Measurements from ENCODE around the gene E2F7.
"Not testable (repeated sequence)": the region's sequence is repeated elsewhere in the genome, so short reads cannot be mapped to it uniquely, and the experiment has no call there.

The E2F7 gene

GRCh38 chr12:77102123-77102522 is 36.8 kb upstream of the E2F7 start:
- TF ChIP-seq CTCF (IDR thresholded peaks at IDR 0.05; ENCODE audit: control insufficient read depth, extremely low read depth, insufficient read depth): no peak
- no peak overlapping the region for H3K4me3 ChIP-seq (ENCODE audit: low read depth, low read length)
- no peak for DNase-seq (ENCODE audit: low read depth)

- TF ChIP-seq CTCF (IDR thresholded peaks at IDR 0.05; ENCODE audit: control insufficient read depth, extremely low read depth, insufficient read depth): no peak
- no peak for DNase-seq (ENCODE audit: low read depth)
- H3K4me3 ChIP-seq (ENCODE audit: low read depth, low read length): no peak overlapping the region
These were observed 34.4 kb upstream of the E2F7 start for GRCh38 chr12:77099799-77100198.

- no peak for DNase-seq (ENCODE audit: low read depth)
These were observed 32.5 kb upstream of the E2F7 start for GRCh38 chr12:77097846-77098245.

DNA sequence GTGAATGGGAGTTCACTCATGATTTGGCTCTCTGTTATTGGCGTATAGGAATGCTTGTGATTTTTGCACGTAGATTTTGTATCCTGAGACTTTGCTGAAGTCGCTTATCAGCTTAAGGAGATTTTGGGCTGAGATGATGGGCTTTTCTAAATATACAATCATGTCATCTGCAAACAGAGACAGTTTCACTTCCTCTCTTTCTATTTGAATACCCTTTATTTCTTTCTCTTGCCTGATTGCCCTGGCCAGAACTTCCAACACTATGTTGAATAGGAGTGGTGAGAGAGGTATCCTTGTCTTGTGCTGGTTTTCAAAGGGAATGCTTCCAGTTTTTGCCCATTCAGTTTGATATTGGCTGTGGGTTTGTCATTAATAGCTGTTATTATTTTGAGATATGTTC is 26.9 kb upstream of the E2F7 start:
- DNase-seq (ENCODE audit: low read depth); H3K4me3 ChIP-seq (ENCODE audit: low read depth, low read length): not testable (repeated sequence)

More at GRCh38 chr12:77097846-77098245, 32.5 kb upstream of the E2F7 start:
- no peak for TF ChIP-seq CTCF (IDR thresholded peaks at IDR 0.05; ENCODE audit: control insufficient read depth, extremely low read depth, insufficient read depth)
- H3K4me3 ChIP-seq (ENCODE audit: low read depth, low read length): no peak overlapping the region

DNA sequence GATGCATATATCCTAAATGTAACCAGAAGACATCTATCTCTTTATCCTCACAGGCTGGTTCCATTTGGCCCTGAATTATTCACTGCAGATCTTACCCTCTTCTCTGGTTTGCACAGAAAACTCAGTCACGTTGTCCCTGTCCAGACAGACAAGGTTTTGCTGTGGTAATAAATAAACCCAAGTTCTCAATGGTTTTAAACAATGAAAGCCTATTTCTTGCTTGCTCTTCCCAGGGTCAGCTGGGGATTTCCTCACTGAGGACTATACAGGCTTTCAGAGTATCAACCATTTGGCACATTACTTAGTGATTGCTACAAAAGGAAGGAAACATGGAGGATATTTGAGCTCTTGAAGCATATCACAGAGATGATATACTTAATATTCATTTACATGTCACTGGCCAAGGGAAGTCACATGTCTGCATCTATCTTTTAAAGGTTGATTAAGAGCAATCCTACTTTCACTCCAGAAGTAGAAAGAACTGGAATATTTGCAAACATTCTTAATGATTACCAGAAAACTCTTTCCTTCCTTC is 24.4 kb upstream of the E2F7 start:
- no peak for DNase-seq (ENCODE audit: low read depth)
- TF ChIP-seq CTCF (IDR thresholded peaks at IDR 0.05; ENCODE audit: control insufficient read depth, extremely low read depth, insufficient read depth): no peak

DNA sequence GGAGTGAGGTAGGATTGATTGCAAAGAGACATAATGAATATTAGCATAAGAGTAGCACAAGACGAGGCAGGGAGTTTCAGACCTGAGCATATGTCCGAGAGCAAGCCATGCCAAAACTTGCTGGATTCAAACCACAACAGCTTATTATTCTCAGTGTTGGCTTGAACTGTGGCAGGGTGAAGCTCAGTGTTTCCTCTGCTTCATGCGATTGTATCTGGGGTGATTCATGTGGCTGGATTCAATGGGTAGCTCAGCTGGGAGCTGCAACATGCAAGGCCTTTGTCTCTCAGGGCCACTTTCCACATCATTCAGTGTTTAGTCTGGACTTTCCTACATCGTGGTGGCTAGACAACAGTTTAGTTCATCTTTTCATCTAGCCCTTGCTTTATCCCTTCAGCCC is 22.1 kb upstream of the E2F7 start:
- TF ChIP-seq CTCF (IDR thresholded peaks at IDR 0.05; ENCODE audit: control insufficient read depth, extremely low read depth, insufficient read depth): no peak
- no peak for DNase-seq (ENCODE audit: low read depth)

More for the DNA sequence above, 24.4 kb upstream of the E2F7 start:
- no peak overlapping the region for H3K4me3 ChIP-seq (ENCODE audit: low read depth, low read length)

GRCh38 chr12:77082021-77082420 is 16.7 kb upstream of the E2F7 start:
- TF ChIP-seq CTCF (IDR thresholded peaks at IDR 0.05; ENCODE audit: control insufficient read depth, extremely low read depth, insufficient read depth): no peak

More for the DNA sequence above, 22.1 kb upstream of the E2F7 start:
- H3K4me3 ChIP-seq (ENCODE audit: low read depth, low read length): no peak overlapping the region

More at GRCh38 chr12:77082021-77082420, 16.7 kb upstream of the E2F7 start:
- H3K4me3 ChIP-seq (ENCODE audit: low read depth, low read length): no peak overlapping the region
- no peak for DNase-seq (ENCODE audit: low read depth)

Data from LNCaP clone FGC (cell line).